Measurements from ENCODE around the gene TNS3. TPM values are rescaled to one million over a fixed set of nuclear protein-coding genes. Genes with fewer than 3 reads are reported as not detected.

The TNS3 gene
- total and polyA plus RNA-seq, 5 donors from 2014 or later: 1.4 TPM; not detected in 4

- H3K27me3 Mint-ChIP-seq: no peaks in the 10 kb centered on the region
- Histone ChIP-seq H3K9me3 (ENCODE audit: control insufficient read depth in 2 of 2, low read length in 2 of 2) (no peaks in the 10 kb centered on the region), H3K36me3 (ENCODE audit: control insufficient read depth, insufficient read depth, low read length) (no peaks in the 10 kb centered on the region), H3K27me3 (ENCODE audit: control insufficient read depth, insufficient read depth, low read length) (no peaks in the 10 kb centered on the region), H3K4me3 (ENCODE audit: low read depth, low read length) (no peak overlapping the region), H3K4me1 (ENCODE audit: control insufficient read depth, insufficient read depth, low read length, poor library complexity, severe bottlenecking) (no peaks in the 10 kb centered on the region), H3K27ac (ENCODE audit: insufficient read depth, low read length, poor library complexity, severe bottlenecking) (no peak overlapping the region)
- ATAC-seq (ENCODE audit: low read depth in 2 of 2) (no peak), DNase-seq (no peak)
- H3K27ac Mint-ChIP-seq: no peak overlapping the region
- no peaks in the 10 kb centered on the region for H3K36me3 Mint-ChIP-seq
- H3K4me1 Mint-ChIP-seq: no peaks in the 10 kb centered on the region
- peaks cover 0 to 1% (median 0%) of the 10 kb centered on the region in 7 donors for H3K9me3 Mint-ChIP-seq
- no peak overlapping the region for H3K4me3 Mint-ChIP-seq
Measured at GRCh38 chr7:47621979-47622561, 40.2 kb upstream of the TNS3 start.

DNA sequence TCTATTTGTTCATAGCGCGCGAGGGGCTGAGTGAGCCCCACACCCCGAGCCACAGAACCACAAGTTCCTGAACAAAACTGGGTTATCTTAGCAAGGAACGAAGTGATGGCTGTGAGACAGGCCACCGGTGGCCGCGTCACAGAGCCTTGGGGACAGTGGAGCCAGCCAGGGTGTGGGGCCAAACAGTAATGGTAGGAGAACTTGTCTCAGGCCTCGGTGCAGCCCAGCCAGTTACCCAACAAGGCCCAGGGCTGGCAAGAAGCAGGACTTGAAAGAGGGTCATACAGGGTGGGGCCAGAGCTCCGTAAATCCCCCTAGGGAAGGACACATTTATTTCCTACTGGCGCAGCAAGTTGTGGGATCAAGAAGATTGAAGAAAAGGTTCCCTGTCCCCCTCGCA lies 39.4 kb upstream of the TNS3 start:
- DNase-seq (no peak), ATAC-seq (ENCODE audit: low read depth in 2 of 2) (no peak)
- Histone ChIP-seq H3K27ac (ENCODE audit: insufficient read depth, low read length, poor library complexity, severe bottlenecking) (no peak overlapping the region), H3K4me1 (ENCODE audit: control insufficient read depth, insufficient read depth, low read length, poor library complexity, severe bottlenecking) (no peaks in the 10 kb centered on the region), H3K36me3 (ENCODE audit: control insufficient read depth, insufficient read depth, low read length) (no peaks in the 10 kb centered on the region), H3K27me3 (ENCODE audit: control insufficient read depth, insufficient read depth, low read length) (no peaks in the 10 kb centered on the region), H3K4me3 (ENCODE audit: low read depth, low read length) (no peak overlapping the region), H3K9me3 (ENCODE audit: control insufficient read depth in 2 of 2, low read length in 2 of 2) (no peaks in the 10 kb centered on the region)
- Mint-ChIP-seq H3K4me3 (no peak overlapping the region), H3K9me3 (peaks cover 0 to 1% (median 0%) of the 10 kb centered on the region in 7 donors), H3K36me3 (no peaks in the 10 kb centered on the region), H3K27ac (no peak overlapping the region), H3K27me3 (no peaks in the 10 kb centered on the region), H3K4me1 (no peaks in the 10 kb centered on the region)

DNA sequence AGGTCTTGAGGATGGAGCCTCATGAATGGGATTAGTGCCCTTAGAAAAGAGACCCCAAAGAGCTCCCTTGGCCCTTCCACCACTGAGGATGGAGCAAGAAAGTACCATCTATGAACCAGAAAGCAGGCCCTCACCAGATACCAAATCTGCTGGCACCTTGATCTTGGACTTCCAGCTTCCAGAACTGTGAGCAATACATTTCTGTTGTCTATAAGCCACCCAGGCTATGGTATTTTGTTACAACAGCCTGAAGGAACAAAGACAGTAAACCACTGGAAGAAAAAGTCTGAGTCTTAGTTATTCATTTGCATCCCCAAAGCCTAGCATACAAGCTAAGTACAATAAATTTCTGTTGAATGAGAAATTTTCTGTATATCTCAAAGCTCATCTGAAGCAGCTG lies 37.9 kb upstream of the TNS3 start:
- no peak overlapping the region for H3K27ac Mint-ChIP-seq
- DNase-seq (no peak), ATAC-seq (ENCODE audit: low read depth in 2 of 2) (no peak)
- H3K9me3 Mint-ChIP-seq: peaks cover 0 to 2% (median 0%) of the 10 kb centered on the region in 7 donors
- no peaks in the 10 kb centered on the region for H3K36me3 ChIP-seq (ENCODE audit: control insufficient read depth, insufficient read depth, low read length)
- no peaks in the 10 kb centered on the region for H3K27me3 Mint-ChIP-seq
- no peaks in the 10 kb centered on the region for H3K27me3 ChIP-seq (ENCODE audit: control insufficient read depth, insufficient read depth, low read length)
- no peak overlapping the region for H3K4me3 ChIP-seq (ENCODE audit: low read depth, low read length)
- no peak overlapping the region for H3K27ac ChIP-seq (ENCODE audit: insufficient read depth, low read length, poor library complexity, severe bottlenecking)
- no peak overlapping the region for H3K4me3 Mint-ChIP-seq
- no peaks in the 10 kb centered on the region for H3K9me3 ChIP-seq (ENCODE audit: control insufficient read depth in 2 of 2, low read length in 2 of 2)
- H3K36me3 Mint-ChIP-seq: no peaks in the 10 kb centered on the region
- H3K4me1 Mint-ChIP-seq: no peaks in the 10 kb centered on the region
- H3K4me1 ChIP-seq (ENCODE audit: control insufficient read depth, insufficient read depth, low read length, poor library complexity, severe bottlenecking): no peaks in the 10 kb centered on the region

DNA sequence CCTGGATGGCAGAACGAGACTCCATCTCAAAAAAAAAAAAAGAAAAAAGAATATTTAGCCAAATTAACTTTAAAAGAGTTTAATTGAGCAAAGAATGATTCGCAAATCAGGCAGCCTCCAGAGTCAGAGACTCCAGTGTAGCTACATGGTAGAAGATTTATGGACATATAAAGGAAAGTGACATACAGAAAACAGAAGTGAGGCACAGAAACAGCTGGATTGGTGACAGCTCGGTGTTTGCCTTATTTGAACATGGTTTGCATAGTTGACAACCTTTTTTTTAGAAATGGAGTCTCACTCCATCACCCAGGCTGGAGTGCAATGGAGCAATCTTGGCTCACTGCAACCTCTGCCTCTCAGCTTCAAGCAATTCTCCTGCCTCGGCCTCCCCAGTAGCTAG lies 35.2 kb upstream of the TNS3 start:
- H3K36me3 ChIP-seq (ENCODE audit: control insufficient read depth, insufficient read depth, low read length): no peaks in the 10 kb centered on the region
- ATAC-seq (ENCODE audit: low read depth in 2 of 2): no peak
- no peak overlapping the region for H3K4me3 Mint-ChIP-seq
- peaks cover 0 to 2% (median 0%) of the 10 kb centered on the region in 7 donors for H3K9me3 Mint-ChIP-seq
- H3K9me3 ChIP-seq (ENCODE audit: control insufficient read depth in 2 of 2, low read length in 2 of 2): no peaks in the 10 kb centered on the region
- no peak for DNase-seq
- no peak overlapping the region for H3K27ac ChIP-seq (ENCODE audit: insufficient read depth, low read length, poor library complexity, severe bottlenecking)
- no peaks in the 10 kb centered on the region for H3K4me1 ChIP-seq (ENCODE audit: control insufficient read depth, insufficient read depth, low read length, poor library complexity, severe bottlenecking)
- H3K4me3 ChIP-seq (ENCODE audit: low read depth, low read length): no peak overlapping the region
- H3K27ac Mint-ChIP-seq: no peak overlapping the region
- no peaks in the 10 kb centered on the region for H3K27me3 ChIP-seq (ENCODE audit: control insufficient read depth, insufficient read depth, low read length)
- H3K36me3 Mint-ChIP-seq: no peaks in the 10 kb centered on the region
- H3K4me1 Mint-ChIP-seq: no peaks in the 10 kb centered on the region
- no peaks in the 10 kb centered on the region for H3K27me3 Mint-ChIP-seq

DNA sequence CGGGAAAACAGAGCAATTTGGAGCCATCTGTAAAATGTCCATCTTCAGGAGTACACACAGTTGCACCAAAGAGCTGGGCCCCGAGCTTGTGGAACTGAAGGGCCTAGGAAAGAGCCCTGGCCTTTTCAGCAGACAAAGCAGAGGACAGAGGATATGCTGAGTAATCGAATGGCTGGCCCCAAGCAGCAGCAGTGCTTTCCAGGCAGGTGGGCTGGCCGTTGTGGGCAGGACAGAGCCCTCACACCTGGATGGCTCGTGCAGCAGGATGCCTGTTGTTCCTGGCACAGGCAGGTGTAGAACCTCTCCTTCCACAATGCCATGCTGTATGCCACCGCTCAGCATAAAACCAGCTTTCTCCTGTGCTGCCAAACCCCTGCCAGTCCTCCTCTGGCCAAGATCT lies 32.5 kb upstream of the TNS3 start:
- no peaks in the 10 kb centered on the region for H3K27me3 ChIP-seq (ENCODE audit: control insufficient read depth, insufficient read depth, low read length)
- H3K27ac ChIP-seq (ENCODE audit: insufficient read depth, low read length, poor library complexity, severe bottlenecking): no peak overlapping the region
- no peaks in the 10 kb centered on the region for H3K4me1 ChIP-seq (ENCODE audit: control insufficient read depth, insufficient read depth, low read length, poor library complexity, severe bottlenecking)
- no peaks in the 10 kb centered on the region for H3K36me3 Mint-ChIP-seq
- H3K4me3 ChIP-seq (ENCODE audit: low read depth, low read length): no peak overlapping the region
- peaks cover 0 to 3% (median 0%) of the 10 kb centered on the region in 7 donors for H3K9me3 Mint-ChIP-seq
- ATAC-seq (ENCODE audit: low read depth in 2 of 2): no peak
- no peak overlapping the region for H3K4me3 Mint-ChIP-seq
- no peaks in the 10 kb centered on the region for H3K27me3 Mint-ChIP-seq
- H3K4me1 Mint-ChIP-seq: no peaks in the 10 kb centered on the region
- H3K36me3 ChIP-seq (ENCODE audit: control insufficient read depth, insufficient read depth, low read length): no peaks in the 10 kb centered on the region
- no peak for DNase-seq
- no peak overlapping the region for H3K27ac Mint-ChIP-seq
- H3K9me3 ChIP-seq (ENCODE audit: control insufficient read depth in 2 of 2, low read length in 2 of 2): no peaks in the 10 kb centered on the region

GRCh38 chr7:47611045-47611511 lies 29.2 kb upstream of the TNS3 start:
- Histone ChIP-seq H3K27ac (ENCODE audit: insufficient read depth, low read length, poor library complexity, severe bottlenecking) (no peak overlapping the region), H3K4me1 (ENCODE audit: control insufficient read depth, insufficient read depth, low read length, poor library complexity, severe bottlenecking) (no peaks in the 10 kb centered on the region), H3K36me3 (ENCODE audit: control insufficient read depth, insufficient read depth, low read length) (no peaks in the 10 kb centered on the region), H3K4me3 (ENCODE audit: low read depth, low read length) (no peak overlapping the region), H3K27me3 (ENCODE audit: control insufficient read depth, insufficient read depth, low read length) (no peaks in the 10 kb centered on the region), H3K9me3 (ENCODE audit: control insufficient read depth in 2 of 2, low read length in 2 of 2) (no peaks in the 10 kb centered on the region)
- no peak overlapping the region for H3K4me3 Mint-ChIP-seq
- H3K4me1 Mint-ChIP-seq: no peaks in the 10 kb centered on the region
- peaks cover 0 to 3% (median 0%) of the 10 kb centered on the region in 7 donors for H3K9me3 Mint-ChIP-seq
- no peaks in the 10 kb centered on the region for H3K36me3 Mint-ChIP-seq
- no peak for ATAC-seq (ENCODE audit: low read depth in 2 of 2)
- no peak for DNase-seq
- no peaks in the 10 kb centered on the region for H3K27me3 Mint-ChIP-seq
- H3K27ac Mint-ChIP-seq: no peak overlapping the region

DNA sequence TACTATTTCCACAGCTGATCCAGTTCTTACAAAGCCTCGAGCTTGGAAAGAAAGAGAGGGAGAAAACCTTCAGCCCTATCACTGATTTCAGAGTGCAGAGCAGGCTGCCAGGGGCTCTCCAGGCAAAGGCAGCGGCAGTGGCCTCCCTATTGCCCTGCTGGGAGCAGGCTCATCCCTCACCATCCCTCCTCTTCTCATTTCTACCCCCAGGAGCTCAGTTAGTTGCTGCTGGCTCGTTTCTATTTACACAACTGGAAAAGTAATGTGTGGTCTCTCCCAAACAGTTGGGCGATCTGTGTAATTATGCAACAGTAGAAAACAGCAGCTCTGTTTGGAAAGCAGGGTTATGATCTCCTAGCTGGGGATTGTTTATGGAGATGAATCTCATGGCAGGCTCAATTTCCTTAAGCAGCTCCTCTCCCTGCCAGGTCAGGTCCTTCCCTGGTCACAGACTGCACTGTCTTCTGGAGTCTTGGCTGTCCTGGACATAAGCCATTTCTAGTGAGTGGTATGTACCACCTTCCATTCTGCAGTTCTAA lies 28.7 kb upstream of the TNS3 start:
- no peak overlapping the region for H3K27ac ChIP-seq (ENCODE audit: insufficient read depth, low read length, poor library complexity, severe bottlenecking)
- Mint-ChIP-seq H3K4me1 (no peaks in the 10 kb centered on the region), H3K27me3 (no peaks in the 10 kb centered on the region), H3K9me3 (peaks cover 0 to 3% (median 0%) of the 10 kb centered on the region in 7 donors), H3K4me3 (no peak overlapping the region), H3K36me3 (no peaks in the 10 kb centered on the region), H3K27ac (no peak overlapping the region)
- ATAC-seq (ENCODE audit: low read depth in 2 of 2): no peak
- H3K4me1 ChIP-seq (ENCODE audit: control insufficient read depth, insufficient read depth, low read length, poor library complexity, severe bottlenecking): no peaks in the 10 kb centered on the region
- no peaks in the 10 kb centered on the region for H3K27me3 ChIP-seq (ENCODE audit: control insufficient read depth, insufficient read depth, low read length)
- no peak overlapping the region for H3K4me3 ChIP-seq (ENCODE audit: low read depth, low read length)
- H3K36me3 ChIP-seq (ENCODE audit: control insufficient read depth, insufficient read depth, low read length): no peaks in the 10 kb centered on the region
- H3K9me3 ChIP-seq (ENCODE audit: control insufficient read depth in 2 of 2, low read length in 2 of 2): no peaks in the 10 kb centered on the region
- DNase-seq: no peak

DNA sequence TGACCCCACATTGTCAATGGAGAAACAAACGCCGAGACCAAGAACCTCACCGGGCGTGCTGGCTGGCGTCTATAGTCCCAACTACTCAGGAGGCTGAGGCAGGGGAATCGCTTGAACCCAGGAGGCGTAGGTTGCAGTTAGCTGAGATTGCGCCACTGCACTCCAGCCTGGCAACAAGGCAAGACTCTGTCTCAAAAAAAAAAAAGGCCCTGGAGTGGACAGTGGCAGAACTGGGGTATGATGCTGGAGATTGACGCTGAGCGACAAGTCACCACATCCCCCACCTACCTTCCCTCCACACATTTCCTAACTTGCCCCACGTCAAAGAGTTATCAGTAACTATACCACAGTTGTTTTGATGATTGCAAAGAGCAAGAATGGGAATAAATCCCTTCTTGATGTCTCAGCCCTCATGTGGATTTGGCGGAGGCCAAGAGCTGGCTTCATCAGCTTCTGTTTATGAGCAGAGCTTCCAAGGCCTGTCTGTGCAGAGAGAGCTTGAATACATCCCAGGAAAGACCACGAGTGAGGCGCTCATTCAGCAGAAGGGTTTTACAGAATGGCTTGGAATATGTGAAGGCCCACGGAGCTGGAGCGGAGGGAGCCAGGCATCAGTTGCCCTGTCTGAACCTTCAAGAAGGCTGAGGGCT lies 28.0 kb upstream of the TNS3 start:
- no peaks in the 10 kb centered on the region for H3K27me3 ChIP-seq (ENCODE audit: control insufficient read depth, insufficient read depth, low read length)
- Mint-ChIP-seq H3K27me3 (no peaks in the 10 kb centered on the region), H3K27ac (no peak overlapping the region), H3K36me3 (no peaks in the 10 kb centered on the region), H3K4me3 (no peak overlapping the region), H3K4me1 (no peaks in the 10 kb centered on the region), H3K9me3 (peaks cover 0 to 2% (median 0%) of the 10 kb centered on the region in 7 donors)
- ATAC-seq (ENCODE audit: low read depth in 2 of 2): no peak
- no peaks in the 10 kb centered on the region for H3K9me3 ChIP-seq (ENCODE audit: control insufficient read depth in 2 of 2, low read length in 2 of 2)
- H3K36me3 ChIP-seq (ENCODE audit: control insufficient read depth, insufficient read depth, low read length): no peaks in the 10 kb centered on the region
- H3K4me1 ChIP-seq (ENCODE audit: control insufficient read depth, insufficient read depth, low read length, poor library complexity, severe bottlenecking): no peaks in the 10 kb centered on the region
- no peak overlapping the region for H3K27ac ChIP-seq (ENCODE audit: insufficient read depth, low read length, poor library complexity, severe bottlenecking)
- H3K4me3 ChIP-seq (ENCODE audit: low read depth, low read length): no peak overlapping the region
- no peak for DNase-seq

Data from CD4-positive, CD25-positive, alpha-beta regulatory T cell (primary cell).